Esophagus (tissue), 2 donors: ENCODE results near the gene JMJD6. TPM values are rescaled to one million over a fixed set of nuclear protein-coding genes. Genes with fewer than 3 reads are reported as not detected.
"Not testable (repeated sequence)": the region's sequence is repeated elsewhere in the genome, so short reads cannot be mapped to it uniquely, and the experiment has no call there.

Source experiments
- H3K27ac ChIP-seq, 2 donors: one replicate each; pipeline ENCODE4 v1.5.1; 2013; ENCODE audit warnings: low read depth in 2 of 2, mild to moderate bottlenecking in 2 of 2, inconsistent platforms in 1 of 2, low read length in 1 of 2, moderate library complexity in 1 of 2
- H3K27me3 ChIP-seq, 2 donors: one replicate each; pipeline ENCODE4 v1.6.1; 2013; ENCODE audit warnings: low read length in 2 of 2, control low read depth in 1 of 2, mild to moderate bottlenecking in 1 of 2; ENCODE audit not compliant: insufficient read depth in 2 of 2, control insufficient read depth in 1 of 2
- H3K36me3 ChIP-seq, 2 donors: one replicate each; pipeline ENCODE4 v1.6.1; 2013; ENCODE audit warnings: low read length in 1 of 2; ENCODE audit not compliant: control insufficient read depth in 2 of 2, insufficient read depth in 2 of 2
- H3K4me1 ChIP-seq, 2 donors: one replicate each; pipeline ENCODE4 v1.6.1; 2013; ENCODE audit warnings: low read length in 1 of 2; ENCODE audit not compliant: control insufficient read depth in 2 of 2, insufficient read depth in 2 of 2
- H3K4me3 ChIP-seq, 2 donors: one replicate each; pipeline ENCODE4 v1.5.1; 2013; ENCODE audit warnings: low read length in 2 of 2, mild to moderate bottlenecking in 2 of 2, low read depth in 1 of 2, moderate library complexity in 1 of 2
- H3K9me3 ChIP-seq, 2 donors: one replicate each; pipeline ENCODE4 v1.6.1; 2013; ENCODE audit warnings: mild to moderate bottlenecking in 2 of 2, low read depth in 1 of 2, low read length in 1 of 2, moderate library complexity in 1 of 2; ENCODE audit not compliant: control insufficient read depth in 2 of 2, insufficient read depth in 1 of 2
- WGBS, 2 donors: extraction: QIAGEN DNeasy Blood & Tissue Kit; methylation state at CpG; one replicate each; pipeline ENCODE4 v1.1.7; 2013; 5-methylcytosine and 5-hydroxymethylcytosine counted together
- polyA plus RNA-seq, 2 donors: library from polyadenylated mRNA; stranded (reverse); fragments of 200-250 nt; gene quantifications; one replicate each; pipeline ENCODE4 v1.2.3, GENCODE V29; 2013
- donor health status: healthy with polysubstance abuse.
- donor health status: Bipolar disorder and iron deficiency.

Gene JMJD6
- polyA plus RNA-seq, 2 donors: 18.3 to 21.9 TPM

GRCh38 chr17:76727745-76728456, 1.5 kb upstream of the JMJD6 start:
- WGBS, 2 donors: 38 to 44% methylated on average over 17 to 18 of the region's 18 CpGs
- peak overlapping the region; percentile 100 for H3K27ac ChIP-seq
- no peaks in the 10 kb centered on the region for H3K27me3 ChIP-seq
- H3K9me3 ChIP-seq: no peaks in the 10 kb centered on the region
- H3K36me3 ChIP-seq: peaks cover 0 to 3% of the 10 kb centered on the region in 2 donors
- peaks cover 0 to 2% of the 10 kb centered on the region in 2 donors for H3K4me1 ChIP-seq
- peak overlapping the region; percentile 73 to 87 for H3K4me3 ChIP-seq

GRCh38 chr17:76726776-76727718, 641 bp upstream of the JMJD6 start, which contains the start of gene METTL23:
TSS of gene METTL23 (plus strand) at chr17:76726839. CDS start at chr17:76729711, 2,872 bp downstream.
- Histone ChIP-seq H3K4me1 (peaks cover 0 to 2% of the 10 kb centered on the region in 2 donors), H3K27me3 (no peaks in the 10 kb centered on the region), H3K27ac (peak within 1 kb of the TSS; percentile 100), H3K36me3 (peaks cover 0 to 3% of the 10 kb centered on the region in 2 donors), H3K4me3 (peak within 1 kb of the TSS; percentile 73 to 87), H3K9me3 (no peaks in the 10 kb centered on the region)
- 1% methylated on average over 69 to 71 of the region's 71 CpGs for WGBS, 2 donors

GRCh38 chr17:76725580-76726230, 701 bp downstream of the JMJD6 start:
- peak overlapping the region; percentile 99 to 100 for H3K27ac ChIP-seq
- H3K4me3 ChIP-seq: peak overlapping the region; percentile 73 to 74
- no peaks in the 10 kb centered on the region for H3K9me3 ChIP-seq
- H3K27me3 ChIP-seq: no peaks in the 10 kb centered on the region
- peaks cover 0 to 2% of the 10 kb centered on the region in 2 donors for H3K4me1 ChIP-seq
- H3K36me3 ChIP-seq: peaks cover 7 to 14% of the 10 kb centered on the region in 2 donors
- 3 to 4% methylated on average over 38 of the region's 38 CpGs for WGBS, 2 donors

GRCh38 chr17:76723812-76724211, 2.6 kb downstream of the JMJD6 start:
- H3K4me1 ChIP-seq: peaks cover 0 to 2% of the 10 kb centered on the region in 2 donors
- H3K36me3 ChIP-seq: peaks cover 7 to 25% of the 10 kb centered on the region in 2 donors
- WGBS, 2 donors: 95% methylated on average over 9 of the region's 9 CpGs
- H3K27ac ChIP-seq: no peak overlapping the region
- H3K27me3 ChIP-seq: no peaks in the 10 kb centered on the region
- no peaks in the 10 kb centered on the region for H3K9me3 ChIP-seq
- no peak overlapping the region for H3K4me3 ChIP-seq

- WGBS, 2 donors: 95 to 96% methylated on average over 8 of the region's 8 CpGs
- not testable (repeated sequence) for H3K4me1 ChIP-seq, H3K27ac ChIP-seq, H3K9me3 ChIP-seq, H3K4me3 ChIP-seq, H3K27me3 ChIP-seq
- peaks cover 7 to 33% of the 10 kb centered on the region in 2 donors for H3K36me3 ChIP-seq
Observed at GRCh38 chr17:76722977-76723376, 3.4 kb downstream of the JMJD6 start.

GRCh38 chr17:76722279-76722678, 4.1 kb downstream of the JMJD6 start:
- H3K27me3 ChIP-seq: no peaks in the 10 kb centered on the region
- no peak overlapping the region for H3K4me3 ChIP-seq
- WGBS, 2 donors: 93 to 95% methylated on average over 8 of the region's 8 CpGs
- peaks cover 7 to 33% of the 10 kb centered on the region in 2 donors for H3K36me3 ChIP-seq
- H3K4me1 ChIP-seq: peaks cover 0 to 2% of the 10 kb centered on the region in 2 donors
- no peak overlapping the region for H3K27ac ChIP-seq
- no peaks in the 10 kb centered on the region for H3K9me3 ChIP-seq

GRCh38 chr17:76721463-76721862, 4.9 kb downstream of the JMJD6 start:
- Histone ChIP-seq H3K36me3 (peaks cover 7 to 33% of the 10 kb centered on the region in 2 donors), H3K27ac (no peak overlapping the region), H3K9me3 (no peaks in the 10 kb centered on the region), H3K27me3 (no peaks in the 10 kb centered on the region), H3K4me3 (no peak overlapping the region), H3K4me1 (peaks cover 0 to 2% of the 10 kb centered on the region in 2 donors)
- 84 to 87% methylated on average over 10 of the region's 10 CpGs for WGBS, 2 donors

GRCh38 chr17:76720941-76721340, 5.5 kb downstream of the JMJD6 start:
- Histone ChIP-seq H3K9me3 (no peaks in the 10 kb centered on the region), H3K27me3 (no peaks in the 10 kb centered on the region), H3K36me3 (peaks cover 7 to 36% of the 10 kb centered on the region in 2 donors), H3K27ac (no peak overlapping the region), H3K4me1 (peaks cover 0 to 2% of the 10 kb centered on the region in 2 donors), H3K4me3 (no peak overlapping the region)
- 92 to 93% methylated on average over 9 of the region's 9 CpGs for WGBS, 2 donors

GRCh38 chr17:76720211-76720610, 6.2 kb downstream of the JMJD6 start:
- peaks cover 0 to 2% of the 10 kb centered on the region in 2 donors for H3K4me1 ChIP-seq
- H3K36me3 ChIP-seq: peaks cover 7 to 36% of the 10 kb centered on the region in 2 donors
- 93 to 96% methylated on average over 9 of the region's 9 CpGs for WGBS, 2 donors
- no peak overlapping the region for H3K4me3 ChIP-seq
- H3K9me3 ChIP-seq: no peaks in the 10 kb centered on the region
- no peaks in the 10 kb centered on the region for H3K27me3 ChIP-seq
- no peak overlapping the region for H3K27ac ChIP-seq
